ENCODE measurements around the gene FIGNL1.

DNA sequence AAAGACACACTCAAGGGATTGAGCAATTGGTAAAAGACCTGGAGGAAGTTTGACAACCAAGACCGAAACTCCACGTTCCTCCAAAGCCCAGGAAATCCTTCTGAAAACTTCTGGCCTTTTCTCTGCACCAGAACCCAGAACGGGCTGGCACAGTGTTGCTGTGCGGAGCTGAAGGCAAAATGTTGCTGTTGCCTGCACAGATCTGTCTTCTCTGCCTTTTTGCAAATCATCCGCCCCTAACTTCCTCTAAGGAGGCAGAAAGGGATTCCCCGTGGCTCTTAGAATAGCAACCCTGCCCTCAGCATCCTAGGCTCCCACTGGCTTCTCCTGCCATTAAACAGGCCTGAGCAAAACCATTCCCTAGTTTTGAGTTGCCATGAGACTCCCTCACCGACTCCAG, 44.9 kb downstream of the FIGNL1 start:
- no peak for TF ChIP-seq POLR2AphosphoS5 (IDR thresholded peaks at IDR 0.05; ENCODE audit: low read length)
- TF ChIP-seq ZZZ3 (IDR thresholded peaks at IDR 0.05; ENCODE audit: control insufficient read depth, insufficient read length, low read depth), result no peak
- no peak for TF ChIP-seq TCF12 (IDR thresholded peaks at IDR 0.05; ENCODE audit: low read depth, low read length)
- TF ChIP-seq, protein P1, sequence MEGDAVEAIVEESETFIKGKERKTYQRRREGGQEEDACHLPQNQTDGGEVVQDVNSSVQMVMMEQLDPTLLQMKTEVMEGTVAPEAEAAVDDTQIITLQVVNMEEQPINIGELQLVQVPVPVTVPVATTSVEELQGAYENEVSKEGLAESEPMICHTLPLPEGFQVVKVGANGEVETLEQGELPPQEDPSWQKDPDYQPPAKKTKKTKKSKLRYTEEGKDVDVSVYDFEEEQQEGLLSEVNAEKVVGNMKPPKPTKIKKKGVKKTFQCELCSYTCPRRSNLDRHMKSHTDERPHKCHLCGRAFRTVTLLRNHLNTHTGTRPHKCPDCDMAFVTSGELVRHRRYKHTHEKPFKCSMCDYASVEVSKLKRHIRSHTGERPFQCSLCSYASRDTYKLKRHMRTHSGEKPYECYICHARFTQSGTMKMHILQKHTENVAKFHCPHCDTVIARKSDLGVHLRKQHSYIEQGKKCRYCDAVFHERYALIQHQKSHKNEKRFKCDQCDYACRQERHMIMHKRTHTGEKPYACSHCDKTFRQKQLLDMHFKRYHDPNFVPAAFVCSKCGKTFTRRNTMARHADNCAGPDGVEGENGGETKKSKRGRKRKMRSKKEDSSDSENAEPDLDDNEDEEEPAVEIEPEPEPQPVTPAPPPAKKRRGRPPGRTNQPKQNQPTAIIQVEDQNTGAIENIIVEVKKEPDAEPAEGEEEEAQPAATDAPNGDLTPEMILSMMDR (IDR thresholded peaks at IDR 0.05 in 2 of 3, conservative IDR thresholded peaks at IDR 0.05 in 1 of 3; ENCODE audit: control insufficient read depth in 2 of 3, extremely low read depth in 1 of 3, insufficient read depth in 1 of 3, low read depth in 3 of 3, low read length in 3 of 3), result no peak
- no peak for TF ChIP-seq ZNF24 (IDR thresholded peaks at IDR 0.05)
- no peak for TF ChIP-seq ATF7 (IDR thresholded peaks at IDR 0.05; ENCODE audit: low read depth)
